Esophagus squamous epithelium (tissue), 4 donors: Measurements from ENCODE around the gene PORCN.

Experiments used
- POLR2A ChIP-seq, 4 donors: fragments of 450-650 bp; IDR thresholded peaks; one replicate each; pipeline ENCODE4 v1.6.1; 2017; ENCODE audit warnings: antibody characterized with exemption in 4 of 4, mild to moderate bottlenecking in 4 of 4, moderate library complexity in 3 of 4
- TF ChIP-seq, protein P1 (sequence below), 6 experiments: fragments of 450-650 bp in 4 of 6; fragments of 200-600 bp in 2 of 6; sonication (generic) in 2 of 6; IDR thresholded peaks; one replicate each; pipeline ENCODE4 v1.5.1; 2016 to 2019; ENCODE audit warnings: antibody characterized with exemption in 6 of 6, mild to moderate bottlenecking in 4 of 6, moderate library complexity in 4 of 6

DNA sequence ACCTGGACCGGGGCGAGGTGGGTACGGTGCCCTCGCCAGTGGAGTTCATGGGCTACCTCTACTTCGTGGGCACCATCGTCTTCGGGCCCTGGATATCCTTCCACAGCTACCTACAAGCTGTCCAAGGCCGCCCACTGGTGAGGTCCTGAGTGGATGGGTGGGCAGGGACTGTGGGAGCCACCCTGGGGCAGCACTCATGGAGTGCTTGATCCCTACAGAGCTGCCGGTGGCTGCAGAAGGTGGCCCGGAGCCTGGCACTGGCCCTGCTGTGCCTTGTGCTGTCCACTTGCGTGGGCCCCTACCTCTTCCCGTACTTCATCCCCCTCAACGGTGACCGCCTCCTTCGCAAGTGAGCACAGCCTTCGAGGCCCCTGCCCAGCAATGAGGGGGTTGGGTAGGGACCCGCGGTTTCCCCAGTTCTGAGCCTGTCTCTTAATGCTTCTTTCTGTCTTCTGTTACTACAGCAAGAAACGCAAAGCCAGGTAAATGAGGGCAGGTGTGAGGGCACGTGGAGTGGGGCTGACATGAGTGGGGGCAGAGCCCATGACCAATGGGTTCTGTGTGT lies 3.7 kb downstream of the PORCN start:
- TF ChIP-seq, protein P1, sequence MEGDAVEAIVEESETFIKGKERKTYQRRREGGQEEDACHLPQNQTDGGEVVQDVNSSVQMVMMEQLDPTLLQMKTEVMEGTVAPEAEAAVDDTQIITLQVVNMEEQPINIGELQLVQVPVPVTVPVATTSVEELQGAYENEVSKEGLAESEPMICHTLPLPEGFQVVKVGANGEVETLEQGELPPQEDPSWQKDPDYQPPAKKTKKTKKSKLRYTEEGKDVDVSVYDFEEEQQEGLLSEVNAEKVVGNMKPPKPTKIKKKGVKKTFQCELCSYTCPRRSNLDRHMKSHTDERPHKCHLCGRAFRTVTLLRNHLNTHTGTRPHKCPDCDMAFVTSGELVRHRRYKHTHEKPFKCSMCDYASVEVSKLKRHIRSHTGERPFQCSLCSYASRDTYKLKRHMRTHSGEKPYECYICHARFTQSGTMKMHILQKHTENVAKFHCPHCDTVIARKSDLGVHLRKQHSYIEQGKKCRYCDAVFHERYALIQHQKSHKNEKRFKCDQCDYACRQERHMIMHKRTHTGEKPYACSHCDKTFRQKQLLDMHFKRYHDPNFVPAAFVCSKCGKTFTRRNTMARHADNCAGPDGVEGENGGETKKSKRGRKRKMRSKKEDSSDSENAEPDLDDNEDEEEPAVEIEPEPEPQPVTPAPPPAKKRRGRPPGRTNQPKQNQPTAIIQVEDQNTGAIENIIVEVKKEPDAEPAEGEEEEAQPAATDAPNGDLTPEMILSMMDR (IDR thresholded peaks at IDR 0.05) = no peak
- no peak for TF ChIP-seq POLR2A (IDR thresholded peaks at IDR 0.05)
